ENCODE results near the gene FAM163B.

FAM163B gene

DNA sequence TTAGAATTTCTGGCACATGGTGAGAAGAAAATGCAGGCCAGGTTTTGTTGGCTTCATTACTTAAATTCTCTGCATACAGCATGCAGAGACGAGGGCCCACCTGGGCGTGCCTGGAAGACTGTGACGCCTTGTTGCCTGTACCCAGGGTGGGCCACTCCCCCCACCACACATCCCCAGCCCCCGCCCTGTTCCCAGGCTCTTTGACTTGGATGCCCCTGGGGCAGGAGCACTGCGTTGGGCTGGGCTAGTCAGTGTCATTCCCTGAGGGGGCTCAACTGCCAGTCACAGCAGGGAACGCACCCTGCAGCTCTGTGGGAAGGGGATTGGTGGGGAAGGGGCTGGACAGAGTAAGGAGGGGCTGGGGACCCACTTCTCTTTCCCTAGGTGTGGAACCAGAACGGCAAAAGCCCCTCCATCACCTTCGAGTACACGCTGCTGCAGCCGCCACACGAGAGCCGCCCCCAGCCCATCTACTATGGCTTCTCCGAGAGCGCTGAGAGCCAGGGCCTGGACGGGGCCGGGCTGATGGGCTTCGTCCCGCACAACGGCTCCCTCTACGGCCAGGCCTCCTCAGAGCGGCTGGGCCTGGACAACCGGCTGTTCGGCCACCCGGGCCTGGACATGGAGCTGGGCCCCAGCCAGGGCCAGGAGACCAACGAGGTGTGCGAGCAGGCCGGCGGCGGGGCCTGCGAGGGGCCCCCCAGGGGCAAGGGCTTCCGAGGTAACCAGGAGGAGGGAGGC is 55.0 kb downstream of the FAM163B start:
- DNase-seq (ENCODE audit: low read depth, low spot score), result no peak
- POLR2A ChIA-PET, result no interaction called here
- CTCF ChIA-PET, result interaction anchor here (1.0 kb wide), 1 partner anchor 10 kb away, joined by 3 read pairs; no protein-coding TSS in a partner anchor
- no peak overlapping the region for H3K4me3 ChIP-seq (ENCODE audit: low read depth, low read length)
- no peak for TF ChIP-seq CTCF (IDR thresholded peaks at IDR 0.05; ENCODE audit: insufficient read depth, low read length, missing control alignments)

DNA sequence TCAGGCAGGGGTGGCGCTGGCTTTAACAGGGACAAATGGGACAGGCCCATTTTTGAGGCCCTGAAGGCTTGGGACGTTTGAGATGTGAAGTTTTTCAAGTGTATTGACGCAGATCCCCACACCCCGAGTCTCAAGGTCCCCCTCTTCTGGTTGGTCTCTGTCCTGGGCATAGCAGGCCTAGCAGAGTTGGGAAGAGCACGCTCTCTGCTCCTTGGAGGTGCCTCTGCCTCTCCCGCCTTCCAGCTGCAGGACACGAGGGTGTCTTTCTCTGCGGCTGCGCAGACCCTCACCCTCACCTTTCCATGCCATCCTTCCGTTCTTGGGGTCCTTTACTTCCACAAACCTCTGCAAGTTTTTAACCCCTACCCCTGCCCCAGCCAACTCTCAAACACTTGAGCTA is 56.1 kb downstream of the FAM163B start:
- ChIA-PET POLR2A (no interaction called here), CTCF (interaction anchor here (1.0 kb wide), 1 partner anchor 9 kb away, joined by 3 read pairs; no protein-coding TSS in a partner anchor)
- TF ChIP-seq CTCF (IDR thresholded peaks at IDR 0.05; ENCODE audit: insufficient read depth, low read length, missing control alignments), result no peak
- no peak for DNase-seq (ENCODE audit: low read depth, low spot score)
- no peak overlapping the region for H3K4me3 ChIP-seq (ENCODE audit: low read depth, low read length)

DNA sequence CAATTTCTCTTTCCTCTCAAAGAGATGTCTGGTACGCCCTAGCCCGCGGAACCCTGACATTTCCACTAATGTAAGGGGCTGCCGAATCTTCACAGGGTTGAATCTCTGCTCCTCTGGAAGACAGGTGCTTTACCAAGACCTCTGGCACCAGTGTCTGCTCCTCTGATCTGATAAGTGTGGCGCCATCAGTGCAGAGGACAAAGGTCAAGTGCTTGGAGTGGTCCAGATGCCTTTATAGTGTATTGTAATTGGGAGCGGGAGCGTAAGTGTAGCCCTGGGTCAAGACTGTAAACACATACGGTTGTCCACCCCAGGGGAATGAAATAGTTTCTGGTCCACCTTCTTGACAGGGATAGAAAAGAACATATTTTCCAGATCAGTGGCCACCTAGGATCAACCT is 57.0 kb downstream of the FAM163B start:
- no peak overlapping the region for H3K4me3 ChIP-seq (ENCODE audit: low read depth, low read length)
- ChIA-PET CTCF (no interaction called here), POLR2A (no interaction called here)
- DNase-seq (ENCODE audit: low read depth, low spot score), result no peak
- no peak for TF ChIP-seq CTCF (IDR thresholded peaks at IDR 0.05; ENCODE audit: insufficient read depth, low read length, missing control alignments)

- no peak overlapping the region for H3K4me3 ChIP-seq (ENCODE audit: low read depth, low read length)
- no peak for DNase-seq (ENCODE audit: low read depth, low spot score)
- CTCF ChIA-PET, result no interaction called here
- TF ChIP-seq CTCF (IDR thresholded peaks at IDR 0.05; ENCODE audit: insufficient read depth, low read length, missing control alignments), result no peak
- POLR2A ChIA-PET, result no interaction called here
Measured at GRCh38 chr9:133551446-133551845, 57.7 kb downstream of the FAM163B start.

- ChIA-PET POLR2A (no interaction called here), CTCF (no interaction called here)
- no peak for TF ChIP-seq CTCF (IDR thresholded peaks at IDR 0.05; ENCODE audit: insufficient read depth, low read length, missing control alignments)
- H3K4me3 ChIP-seq (ENCODE audit: low read depth, low read length), result no peak overlapping the region
- DNase-seq (ENCODE audit: low read depth, low spot score), result no peak
Measured at GRCh38 chr9:133547116-133547515, 62.1 kb downstream of the FAM163B start.

GRCh38 chr9:133546287-133546680 is 62.9 kb downstream of the FAM163B start:
- POLR2A ChIA-PET, result no interaction called here
- CTCF ChIA-PET, result no interaction called here

More at GRCh38 chr9:133546287-133546680, 62.9 kb downstream of the FAM163B start:
- TF ChIP-seq CTCF (IDR thresholded peaks at IDR 0.05; ENCODE audit: insufficient read depth, low read length, missing control alignments), result no peak
- DNase-seq (ENCODE audit: low read depth, low spot score), result no peak
- H3K4me3 ChIP-seq (ENCODE audit: low read depth, low read length), result no peak overlapping the region

All from AG04449 (cell line).